Measurements from ENCODE around the gene MMP14. TPM values are rescaled to one million over a fixed set of nuclear protein-coding genes. Genes with fewer than 3 reads are reported as not detected.

The MMP14 gene
- total RNA-seq, 1 experiment from 2014 or later: 10.5 TPM

DNA sequence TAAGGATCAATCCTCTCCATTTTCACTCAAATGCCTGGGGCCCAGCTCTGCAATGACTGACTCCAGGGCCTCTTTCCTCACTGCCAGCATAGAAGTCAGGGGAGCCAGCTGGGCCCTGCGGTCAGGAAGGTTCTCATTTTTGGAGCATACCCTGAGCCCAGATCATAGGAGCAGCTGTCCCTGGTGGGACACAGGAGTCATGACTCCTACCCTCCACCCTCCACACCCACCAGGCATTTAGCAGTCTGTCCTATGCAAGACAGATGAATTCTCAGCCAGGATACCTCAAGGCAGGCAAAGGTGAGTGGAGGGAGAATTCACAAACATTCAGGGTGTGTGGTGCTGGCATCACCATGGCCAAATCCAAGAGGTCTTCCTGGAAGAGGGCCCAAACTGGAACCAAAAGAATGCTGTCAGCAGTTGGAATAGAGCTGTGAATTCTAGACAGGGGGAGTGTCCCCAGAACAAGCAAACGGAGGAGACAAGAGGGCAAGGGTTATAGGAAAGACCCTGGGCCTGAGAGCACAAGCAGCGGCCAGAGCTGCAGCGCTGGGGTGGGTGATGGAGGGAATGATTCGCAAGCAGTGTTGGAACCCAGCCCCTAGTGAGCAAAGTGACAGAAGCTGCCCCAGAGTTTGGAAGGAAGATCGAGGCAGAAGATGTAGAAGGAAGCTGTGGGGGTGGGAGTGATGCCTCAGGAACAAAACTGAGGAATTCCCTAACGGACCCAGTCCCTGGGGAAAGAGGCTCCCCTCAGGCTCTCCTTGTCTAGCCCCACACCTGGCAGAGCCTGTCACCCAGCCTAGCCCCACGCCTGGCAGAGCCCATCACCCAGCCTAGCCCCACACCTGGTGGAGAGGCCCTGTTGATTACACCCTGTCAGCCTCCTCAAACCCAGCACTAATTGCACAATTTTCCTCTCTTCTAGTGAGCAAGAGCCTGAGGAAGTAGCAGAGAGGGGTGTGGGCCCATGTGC, 42.2 kb downstream of the MMP14 start:
- Mint-ChIP-seq H3K36me3 (ENCODE audit: insufficient read depth, unreplicated experiment) (peaks cover 45% of the 10 kb centered on the region), H3K27ac (ENCODE audit: unreplicated experiment) (peak overlapping the region; percentile 34), H3K4me1 (ENCODE audit: low read depth, unreplicated experiment) (peaks cover 18% of the 10 kb centered on the region), H3K4me3 (ENCODE audit: low read depth, unreplicated experiment) (no peak overlapping the region), H3K9me3 (ENCODE audit: low read depth, unreplicated experiment) (no peaks in the 10 kb centered on the region), H3K27me3 (ENCODE audit: unreplicated experiment) (no peaks in the 10 kb centered on the region)
- DNase-seq: no peak
- no TSS peak for BruUV-seq (replicated peaks)
- TF ChIP-seq CTCF (IDR thresholded peaks at IDR 0.05; ENCODE audit: unreplicated experiment): no peak
- intact Hi-C loops (cut with micrococcal nuclease; ENCODE audit: unreplicated experiment): no loop called here
- CTCF ChIA-PET: no interaction called here

DNA sequence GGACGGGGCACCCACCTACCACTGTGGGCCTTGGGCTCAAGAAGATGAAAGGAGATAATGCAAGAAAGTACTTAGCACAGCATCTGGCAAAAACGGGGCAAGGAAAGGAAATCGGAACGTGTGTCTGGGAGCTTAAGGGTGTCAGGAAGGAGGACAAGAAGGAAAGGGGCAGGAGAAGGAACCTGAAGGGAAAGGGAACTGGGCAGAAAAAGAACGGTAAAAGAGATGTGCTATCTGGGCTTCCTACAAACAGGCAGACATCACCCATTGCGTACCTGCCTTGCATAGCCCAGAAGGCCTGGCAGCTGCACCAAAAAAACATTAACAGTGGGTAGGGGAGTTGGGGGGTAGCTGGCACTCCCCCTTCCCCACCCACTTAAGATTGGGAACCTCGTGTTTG, 45.7 kb downstream of the MMP14 start:
- Mint-ChIP-seq H3K36me3 (ENCODE audit: insufficient read depth, unreplicated experiment) (peaks cover 50% of the 10 kb centered on the region), H3K4me1 (ENCODE audit: low read depth, unreplicated experiment) (peaks cover 26% of the 10 kb centered on the region), H3K9me3 (ENCODE audit: low read depth, unreplicated experiment) (no peaks in the 10 kb centered on the region), H3K27ac (ENCODE audit: unreplicated experiment) (peak overlapping the region; percentile 9), H3K4me3 (ENCODE audit: low read depth, unreplicated experiment) (no peak overlapping the region), H3K27me3 (ENCODE audit: unreplicated experiment) (no peaks in the 10 kb centered on the region)
- no peak for DNase-seq
- TF ChIP-seq CTCF (IDR thresholded peaks at IDR 0.05; ENCODE audit: unreplicated experiment): no peak
- intact Hi-C loops (cut with micrococcal nuclease; ENCODE audit: unreplicated experiment): no loop called here
- CTCF ChIA-PET: interaction anchor here (0.8 to 1.2 kb wide), 2 partner anchors 11 to 18 kb away, joined by 3 to 4 read pairs; partner anchors contain the start of gene LRP10
- BruUV-seq (replicated peaks): no TSS peak

DNA sequence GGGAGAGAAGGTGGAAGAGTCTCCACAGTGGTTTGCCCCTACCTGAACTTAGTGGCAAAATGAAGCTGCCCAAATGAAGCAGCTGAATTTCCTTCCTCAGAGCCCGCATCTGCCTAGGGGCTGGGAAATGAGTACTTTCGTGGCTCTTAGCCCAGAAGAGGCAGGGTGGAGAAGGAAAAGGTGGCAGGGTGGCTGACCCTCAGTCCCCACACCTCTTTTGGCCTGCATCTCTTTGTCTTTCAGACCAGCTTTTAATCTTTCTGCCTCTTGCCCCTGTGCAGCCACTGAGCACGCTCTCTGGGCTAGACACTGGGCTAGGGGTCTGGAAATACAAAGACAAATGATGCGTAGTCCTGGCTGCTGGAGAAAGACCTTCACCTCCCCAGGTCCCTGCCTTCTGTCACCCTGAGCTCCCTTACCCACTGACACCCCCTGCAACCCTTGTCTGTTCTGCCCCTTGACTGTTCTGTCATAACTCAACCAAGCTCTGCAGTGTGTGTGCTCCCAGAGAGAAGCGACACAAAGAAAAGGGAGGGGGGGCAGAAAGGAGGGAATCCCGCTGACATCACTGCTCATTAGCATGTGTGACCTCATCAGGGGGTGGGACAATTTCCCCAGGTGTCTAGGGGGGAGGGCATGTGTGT, 46.3 kb downstream of the MMP14 start:
- Mint-ChIP-seq H3K36me3 (ENCODE audit: insufficient read depth, unreplicated experiment) (peaks cover 50% of the 10 kb centered on the region), H3K27ac (ENCODE audit: unreplicated experiment) (peak overlapping the region; percentile 11), H3K9me3 (ENCODE audit: low read depth, unreplicated experiment) (no peaks in the 10 kb centered on the region), H3K27me3 (ENCODE audit: unreplicated experiment) (no peaks in the 10 kb centered on the region), H3K4me3 (ENCODE audit: low read depth, unreplicated experiment) (peak overlapping the region; percentile 64), H3K4me1 (ENCODE audit: low read depth, unreplicated experiment) (peaks cover 26% of the 10 kb centered on the region)
- BruUV-seq (replicated peaks): TSS peak; percentile 33
- CTCF ChIA-PET: interaction anchor here (0.6 to 1.6 kb wide), 4 partner anchors 11 to 310 kb away, joined by 3 to 5 read pairs (median 4); partner anchors contain the start of gene LRP10
- intact Hi-C loops (cut with micrococcal nuclease; ENCODE audit: unreplicated experiment): no loop called here
- no peak for TF ChIP-seq CTCF (IDR thresholded peaks at IDR 0.05; ENCODE audit: unreplicated experiment)
- peak; percentile 61 for DNase-seq

DNA sequence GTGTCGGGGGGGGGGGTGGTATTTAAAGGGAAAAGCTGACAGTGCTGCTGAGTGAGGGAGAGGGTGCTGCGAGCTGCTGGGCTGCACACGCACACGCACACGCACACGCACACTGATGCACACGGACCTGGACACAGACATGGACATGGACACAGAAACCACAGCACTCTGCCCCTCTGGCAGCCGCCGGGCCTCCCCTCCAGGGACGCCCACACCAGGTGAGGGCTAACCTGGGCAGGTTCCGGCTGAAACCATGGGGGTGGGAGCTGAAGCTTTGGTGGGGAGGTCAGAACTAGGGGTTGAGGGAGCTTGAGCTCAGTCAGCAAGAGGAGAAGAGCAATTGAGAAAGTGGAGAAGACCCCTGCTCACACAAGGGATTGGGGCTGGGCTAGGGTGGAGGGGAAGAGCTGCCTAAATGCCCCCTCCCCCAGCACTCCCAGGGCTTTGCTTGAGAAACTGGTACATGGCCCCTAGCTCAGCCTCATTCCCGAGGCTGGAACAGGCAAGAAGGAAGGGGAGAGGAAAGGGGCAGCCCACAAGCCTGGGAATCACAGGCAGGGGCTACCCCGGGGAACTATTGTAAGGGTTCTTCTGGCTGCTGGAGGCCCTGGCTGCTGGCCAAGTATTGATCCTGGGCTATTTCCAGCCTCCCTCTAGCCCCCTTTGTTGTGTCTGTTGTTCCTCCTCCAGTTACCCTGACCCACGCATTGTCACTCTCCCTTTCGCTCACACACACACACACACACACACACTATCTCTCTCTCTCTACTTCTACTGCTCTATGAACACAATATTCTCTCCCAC, 47.0 kb downstream of the MMP14 start, which contains the start of gene REM2:
Gene REM2, plus strand, starts transcription at position 50 of the 804 bp plus-strand sequence. Its CDS starts 66 bp downstream, at position 116.
- TF ChIP-seq CTCF (IDR thresholded peaks at IDR 0.05; ENCODE audit: unreplicated experiment): no peak
- DNase-seq: peak; percentile 64
- Mint-ChIP-seq H3K36me3 (ENCODE audit: insufficient read depth, unreplicated experiment) (peaks cover 48% of the 10 kb centered on the region), H3K4me3 (ENCODE audit: low read depth, unreplicated experiment) (peak within 1 kb of the TSS; percentile 64), H3K9me3 (ENCODE audit: low read depth, unreplicated experiment) (no peaks in the 10 kb centered on the region), H3K27ac (ENCODE audit: unreplicated experiment) (peak within 1 kb of the TSS; percentile 11), H3K4me1 (ENCODE audit: low read depth, unreplicated experiment) (peaks cover 26% of the 10 kb centered on the region), H3K27me3 (ENCODE audit: unreplicated experiment) (no peaks in the 10 kb centered on the region)
- no TSS peak for BruUV-seq (replicated peaks)
- intact Hi-C loops (cut with micrococcal nuclease; ENCODE audit: unreplicated experiment): no loop called here
- CTCF ChIA-PET: interaction anchor here (1.6 kb wide), 1 partner anchor 17 kb away, joined by 4 read pairs; no protein-coding TSS in a partner anchor
